Measurements from ENCODE around the gene EMILIN1. TPM values are rescaled to one million over a fixed set of nuclear protein-coding genes. Genes with fewer than 3 reads are reported as not detected.

The EMILIN1 gene
- total RNA-seq, 6 experiments from 2014 or later, result 144 to 208 (median 183) TPM

DNA sequence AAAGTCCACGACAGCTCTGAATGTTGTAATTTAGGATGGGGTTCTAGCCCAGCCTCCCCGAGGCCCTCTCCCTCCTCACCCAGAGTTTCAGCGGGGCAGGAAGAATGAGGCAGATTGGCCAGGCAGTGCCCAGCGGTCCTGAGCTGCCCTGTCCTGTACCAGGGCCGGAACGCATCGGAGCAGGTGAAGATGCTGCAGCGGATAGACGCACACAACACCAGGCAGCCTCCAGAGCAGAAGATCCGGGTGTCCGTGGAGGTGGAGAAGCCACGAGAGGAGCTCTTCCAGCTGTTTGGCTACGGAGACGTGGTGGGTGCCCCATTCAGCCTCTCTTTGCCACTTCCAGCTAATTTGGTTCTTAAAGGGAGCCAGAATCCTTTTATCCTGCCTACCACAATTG is 18.9 kb downstream of the EMILIN1 start:
- peaks cover 21% of the 10 kb centered on the region for H3K4me1 Mint-ChIP-seq (ENCODE audit: low read depth)
- H3K27ac Mint-ChIP-seq, result no peak overlapping the region
- H3K27me3 Mint-ChIP-seq (ENCODE audit: insufficient read depth), result peaks cover 7% of the 10 kb centered on the region
- TF ChIP-seq, protein P1, sequence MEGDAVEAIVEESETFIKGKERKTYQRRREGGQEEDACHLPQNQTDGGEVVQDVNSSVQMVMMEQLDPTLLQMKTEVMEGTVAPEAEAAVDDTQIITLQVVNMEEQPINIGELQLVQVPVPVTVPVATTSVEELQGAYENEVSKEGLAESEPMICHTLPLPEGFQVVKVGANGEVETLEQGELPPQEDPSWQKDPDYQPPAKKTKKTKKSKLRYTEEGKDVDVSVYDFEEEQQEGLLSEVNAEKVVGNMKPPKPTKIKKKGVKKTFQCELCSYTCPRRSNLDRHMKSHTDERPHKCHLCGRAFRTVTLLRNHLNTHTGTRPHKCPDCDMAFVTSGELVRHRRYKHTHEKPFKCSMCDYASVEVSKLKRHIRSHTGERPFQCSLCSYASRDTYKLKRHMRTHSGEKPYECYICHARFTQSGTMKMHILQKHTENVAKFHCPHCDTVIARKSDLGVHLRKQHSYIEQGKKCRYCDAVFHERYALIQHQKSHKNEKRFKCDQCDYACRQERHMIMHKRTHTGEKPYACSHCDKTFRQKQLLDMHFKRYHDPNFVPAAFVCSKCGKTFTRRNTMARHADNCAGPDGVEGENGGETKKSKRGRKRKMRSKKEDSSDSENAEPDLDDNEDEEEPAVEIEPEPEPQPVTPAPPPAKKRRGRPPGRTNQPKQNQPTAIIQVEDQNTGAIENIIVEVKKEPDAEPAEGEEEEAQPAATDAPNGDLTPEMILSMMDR (IDR thresholded peaks at IDR 0.05), result no peak
- no peak overlapping the region for H3K4me3 Mint-ChIP-seq
- H3K9me3 Mint-ChIP-seq, result no peaks in the 10 kb centered on the region
- DNase-seq, result no peak
- no peaks in the 10 kb centered on the region for H3K36me3 Mint-ChIP-seq (ENCODE audit: low read depth)

DNA sequence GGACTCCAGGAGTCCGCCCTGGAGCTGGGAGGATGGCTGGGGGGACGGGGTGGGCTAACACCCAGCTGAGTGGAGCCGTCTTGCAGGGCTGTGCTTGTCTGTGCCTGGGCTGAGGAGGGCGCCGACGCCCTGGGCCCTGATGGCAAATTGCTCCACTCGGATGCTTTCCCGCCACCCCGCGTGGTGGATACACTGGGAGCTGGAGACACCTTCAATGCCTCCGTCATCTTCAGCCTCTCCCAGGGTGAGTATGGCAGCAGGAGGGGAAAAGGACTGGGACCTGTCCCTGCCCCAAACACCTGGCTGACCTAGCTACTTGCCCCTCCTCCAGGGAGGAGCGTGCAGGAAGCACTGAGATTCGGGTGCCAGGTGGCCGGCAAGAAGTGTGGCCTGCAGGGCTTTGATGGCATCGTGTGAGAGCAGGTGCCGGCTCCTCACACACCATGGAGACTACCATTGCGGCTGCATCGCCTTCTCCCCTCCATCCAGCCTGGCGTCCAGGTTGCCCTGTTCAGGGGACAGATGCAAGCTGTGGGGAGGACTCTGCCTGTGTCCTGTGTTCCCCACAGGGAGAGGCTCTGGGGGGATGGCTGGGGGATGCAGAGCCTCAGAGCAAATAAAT is 21.0 kb downstream of the EMILIN1 start:
- H3K27ac Mint-ChIP-seq, result no peak overlapping the region
- no peaks in the 10 kb centered on the region for H3K9me3 Mint-ChIP-seq
- no peak for DNase-seq
- H3K36me3 Mint-ChIP-seq (ENCODE audit: low read depth), result no peaks in the 10 kb centered on the region
- no peak overlapping the region for H3K4me3 Mint-ChIP-seq
- H3K4me1 Mint-ChIP-seq (ENCODE audit: low read depth), result peaks cover 15% of the 10 kb centered on the region; the same call in 1 of the 2 replicates
- TF ChIP-seq, protein P1 (IDR thresholded peaks at IDR 0.05), result no peak
- H3K27me3 Mint-ChIP-seq (ENCODE audit: insufficient read depth), result peaks cover 21% of the 10 kb centered on the region

DNA sequence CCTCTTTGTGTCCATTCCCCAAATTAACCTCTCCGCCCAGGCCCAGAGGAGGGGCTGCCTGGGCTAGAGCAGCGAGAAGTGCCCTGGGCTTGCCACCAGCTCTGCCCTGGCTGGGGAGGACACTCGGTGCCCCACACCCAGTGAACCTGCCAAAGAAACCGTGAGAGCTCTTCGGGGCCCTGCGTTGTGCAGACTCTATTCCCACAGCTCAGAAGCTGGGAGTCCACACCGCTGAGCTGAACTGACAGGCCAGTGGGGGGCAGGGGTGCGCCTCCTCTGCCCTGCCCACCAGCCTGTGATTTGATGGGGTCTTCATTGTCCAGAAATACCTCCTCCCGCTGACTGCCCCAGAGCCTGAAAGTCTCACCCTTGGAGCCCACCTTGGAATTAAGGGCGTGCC is 21.6 kb downstream of the EMILIN1 start:
- Mint-ChIP-seq H3K4me3 (no peak overlapping the region), H3K9me3 (no peaks in the 10 kb centered on the region), H3K27me3 (ENCODE audit: insufficient read depth) (peaks cover 24% of the 10 kb centered on the region), H3K27ac (no peak overlapping the region), H3K36me3 (ENCODE audit: low read depth) (no peaks in the 10 kb centered on the region), H3K4me1 (ENCODE audit: low read depth) (peaks cover 15% of the 10 kb centered on the region; the same call in 1 of the 2 replicates)
- TF ChIP-seq, protein P1 (IDR thresholded peaks at IDR 0.05), result no peak
- no peak for DNase-seq

DNA sequence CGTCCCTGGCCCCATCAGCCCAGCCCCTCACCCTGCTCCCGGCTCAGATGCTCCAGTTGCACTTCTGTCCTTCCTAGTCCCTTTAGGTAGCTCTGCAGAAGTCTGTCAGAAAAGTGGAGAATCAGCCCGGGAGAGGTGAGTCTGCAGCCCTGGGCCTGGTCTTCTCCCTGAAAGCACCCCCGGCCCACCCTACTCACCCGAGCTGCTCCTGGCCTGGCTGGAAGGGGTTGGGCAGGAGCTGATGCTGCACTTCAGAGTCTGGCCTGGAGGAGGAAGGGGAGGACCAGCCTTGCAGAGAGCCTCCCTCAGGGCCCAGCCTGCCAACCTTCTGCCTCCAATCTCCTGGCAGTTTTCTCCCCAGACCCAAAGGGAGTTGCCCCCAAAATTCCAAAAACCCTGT is 23.9 kb downstream of the EMILIN1 start:
- Mint-ChIP-seq H3K4me3 (no peak overlapping the region), H3K4me1 (ENCODE audit: low read depth) (no peaks in the 10 kb centered on the region), H3K36me3 (ENCODE audit: low read depth) (no peaks in the 10 kb centered on the region), H3K27ac (no peak overlapping the region), H3K9me3 (no peaks in the 10 kb centered on the region), H3K27me3 (ENCODE audit: insufficient read depth) (peaks cover 31% of the 10 kb centered on the region)
- DNase-seq, result no peak
- TF ChIP-seq, protein P1 (IDR thresholded peaks at IDR 0.05), result peak; percentile 22; the same call in 1 of the 2 replicates

DNA sequence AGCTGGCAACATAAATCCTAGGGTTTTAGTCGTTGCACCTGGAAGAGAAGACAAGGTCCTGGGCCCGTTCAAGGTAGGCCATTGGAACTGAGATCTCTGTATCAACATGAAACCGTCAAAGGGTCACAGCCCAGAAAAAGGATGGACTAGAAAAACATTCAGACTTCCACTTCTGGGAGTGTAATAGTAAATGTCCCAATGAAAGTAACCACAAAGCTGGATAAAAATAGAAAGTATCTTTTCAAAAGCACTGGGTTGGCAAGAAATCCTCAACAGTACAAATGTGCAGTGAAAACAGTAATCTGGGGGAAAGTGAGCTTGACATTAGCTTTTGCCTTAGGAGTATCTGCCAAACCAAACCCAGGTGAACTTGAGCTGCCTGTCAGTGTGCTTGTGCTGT is 27.6 kb downstream of the EMILIN1 start:
- Mint-ChIP-seq H3K4me1 (ENCODE audit: low read depth) (no peaks in the 10 kb centered on the region), H3K27ac (no peak overlapping the region), H3K36me3 (ENCODE audit: low read depth) (no peaks in the 10 kb centered on the region), H3K4me3 (no peak overlapping the region), H3K9me3 (no peaks in the 10 kb centered on the region), H3K27me3 (ENCODE audit: insufficient read depth) (peaks cover 33% of the 10 kb centered on the region)
- TF ChIP-seq, protein P1 (IDR thresholded peaks at IDR 0.05), result no peak
- no peak for DNase-seq
